RWPE1 (cell line): Measurements from ENCODE around the gene PGAM4.

Experiments
- CTCF ChIA-PET: fragments of 350-600 bp; sonication (Branson Sonifier 250); formaldehyde crosslinking; extraction: SDS; loops from one replicate; lab custom pipeline; 2021; lab: Yijun Ruan, JAX
- POLR2A ChIA-PET: fragments of 400-600 bp; formaldehyde crosslinking; extraction: SDS; loops from one replicate; lab custom pipeline; 2020; ENCODE audit warnings: antibody characterized with exemption; ENCODE audit not compliant: low non-redundant PET; lab: Yijun Ruan, JAX
- DNase-seq: peaks from one replicate; pipeline ENCODE4 v3.0.0; 2012; ENCODE audit warnings: low spot score
- H3K27ac ChIP-seq: fragments of 450-650 bp; 2 replicates; pipeline ENCODE4 v1.5.1; 2017
- CTCF ChIP-seq: fragments of 450-650 bp; conservative IDR thresholded peaks from 2 replicates; pipeline ENCODE4 v1.5.1; 2017; ENCODE audit warnings: low read depth, mild to moderate bottlenecking

Gene PGAM4

DNA sequence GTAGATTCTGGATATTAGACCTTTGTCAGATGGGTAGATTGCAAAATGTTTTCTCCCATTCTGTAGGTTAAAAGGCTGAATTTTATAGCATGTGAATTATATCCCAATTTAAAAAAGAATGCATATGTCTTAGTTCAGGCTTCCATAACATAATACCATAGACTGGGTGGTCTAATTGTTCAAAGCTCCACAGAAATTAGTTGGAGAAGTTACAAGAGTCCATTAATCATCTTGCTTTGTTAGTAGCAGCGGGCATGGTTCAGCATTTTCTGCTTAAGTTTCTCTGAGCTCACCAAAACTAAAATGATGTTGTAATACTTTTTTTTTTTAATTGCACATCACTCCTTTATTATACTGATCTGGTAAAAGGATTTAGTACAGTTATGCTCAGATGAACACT, 1.8 kb downstream of the PGAM4 start:
- no peak for DNase-seq
- CTCF ChIA-PET, result no interaction called here
- H3K27ac ChIP-seq, result no peak overlapping the region
- TF ChIP-seq CTCF, result no peak
- POLR2A ChIA-PET, result no interaction called here

DNA sequence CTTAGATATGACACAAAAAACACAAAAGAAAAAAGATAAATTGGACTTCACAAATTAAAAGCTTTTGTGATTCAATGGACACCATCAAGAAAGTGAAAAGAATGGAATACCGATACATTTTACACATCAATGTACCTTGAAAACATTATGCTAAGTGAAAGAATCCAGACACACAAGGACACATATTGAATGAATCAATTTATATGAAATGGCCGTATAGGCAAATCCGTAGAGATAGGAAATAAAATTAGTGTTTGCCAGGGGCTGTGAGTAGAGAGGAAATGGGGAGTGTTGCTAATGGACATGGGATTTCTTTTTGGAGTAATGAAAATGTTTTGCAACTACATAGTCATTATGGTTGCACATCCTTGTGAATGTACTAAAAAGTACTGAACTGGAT, 3.1 kb downstream of the PGAM4 start:
- CTCF ChIA-PET, result no interaction called here

GRCh38 chrX:77962068-77962902, 7.2 kb downstream of the PGAM4 start:
- no peak overlapping the region for H3K27ac ChIP-seq
- DNase-seq, result no peak
- TF ChIP-seq CTCF, result no peak
- POLR2A ChIA-PET, result no interaction called here
- CTCF ChIA-PET, result no interaction called here

More for the DNA sequence above, 3.1 kb downstream of the PGAM4 start:
- TF ChIP-seq CTCF, result no peak
- DNase-seq, result no peak
- POLR2A ChIA-PET, result no interaction called here
- no peak overlapping the region for H3K27ac ChIP-seq

DNA sequence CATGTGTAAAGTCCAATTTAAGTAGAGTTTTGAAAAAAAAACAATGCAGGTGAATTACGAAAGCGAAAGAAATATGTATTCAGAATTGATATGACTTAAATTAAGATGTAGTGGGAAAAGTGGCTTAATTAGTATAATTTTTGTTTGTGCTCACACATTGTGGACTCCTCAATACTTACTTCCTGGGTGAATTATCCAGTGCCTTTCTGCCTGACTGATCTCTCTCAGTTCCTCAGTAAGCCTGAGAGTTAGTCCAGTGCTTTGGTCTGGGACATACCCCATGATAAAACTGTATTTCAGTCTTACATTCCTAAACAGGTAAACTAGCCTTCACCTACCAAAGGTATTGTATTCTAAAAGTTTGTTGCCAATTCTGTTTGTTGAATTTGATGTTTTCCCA, 8.4 kb downstream of the PGAM4 start:
- no peak for TF ChIP-seq CTCF
- no peak for DNase-seq
- CTCF ChIA-PET, result no interaction called here
- H3K27ac ChIP-seq, result no peak overlapping the region
- POLR2A ChIA-PET, result no interaction called here

- POLR2A ChIA-PET, result no interaction called here
- DNase-seq, result no peak
- H3K27ac ChIP-seq, result no peak overlapping the region
- CTCF ChIA-PET, result no interaction called here
- no peak for TF ChIP-seq CTCF
Observed at GRCh38 chrX:77960567-77960966, 8.9 kb downstream of the PGAM4 start.

DNA sequence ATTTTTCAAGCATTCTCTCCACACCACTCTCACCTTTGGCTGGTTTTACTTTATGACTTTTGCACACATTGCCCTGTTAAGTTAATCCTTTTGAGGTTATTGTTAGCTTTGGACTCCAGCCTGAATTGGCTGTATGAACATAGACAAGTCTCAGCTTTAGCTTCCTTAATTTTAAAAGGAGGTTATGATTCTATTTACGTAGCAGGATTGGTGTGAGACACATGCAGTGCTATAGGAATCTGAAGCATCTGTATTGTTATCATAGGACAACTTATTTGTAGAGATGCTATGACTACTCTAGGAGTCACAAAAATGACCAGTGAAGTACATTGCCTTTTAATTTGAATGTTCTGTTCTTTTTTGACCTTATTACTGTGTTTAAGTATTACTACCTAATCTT, 15.7 kb downstream of the PGAM4 start:
- no peak for TF ChIP-seq CTCF
- POLR2A ChIA-PET, result no interaction called here
- CTCF ChIA-PET, result interaction anchor here (0.6 kb wide), 2 partner anchors 22 to 1591 kb away, joined by 3 to 5 read pairs; no protein-coding TSS in a partner anchor
- H3K27ac ChIP-seq, result no peak overlapping the region
- DNase-seq, result peak; percentile 0
